Heart right ventricle (tissue), 16 donors: Measurements from ENCODE around the gene CTPS1. TPM values are rescaled to one million over a fixed set of nuclear protein-coding genes. Genes with fewer than 3 reads are reported as not detected.

ENCODE experiments used
- ATAC-seq, 8 donors: fragments of 200-7000 bp; cut with Tn5 transposase; one replicate each; pipeline ENCODE4 v1.9.1; 2020; ENCODE audit warnings: mild to moderate bottlenecking in 8 of 8, moderate library complexity in 8 of 8, moderate number of reproducible peaks in 1 of 8
- DNase-seq, 2 donors: peaks; one replicate each; pipeline ENCODE4 v3.0.0-alpha.2; 2020
- H3K27ac ChIP-seq, 10 donors: fragments of 200-600 bp; sonication (generic) in 2 of 10; one replicate each; pipeline versions ENCODE4 v1.5.0 to v1.8.0; 2020 to 2022; ENCODE audit warnings: mild to moderate bottlenecking in 3 of 10
- H3K27me3 ChIP-seq, 7 donors: fragments of 200-600 bp; one replicate each; pipeline ENCODE4 v1.8.0; 2021 to 2022; ENCODE audit warnings: mild to moderate bottlenecking in 2 of 7
- H3K36me3 ChIP-seq, 9 donors: fragments of 200-600 bp; sonication (generic) in 1 of 9; one replicate each; pipeline versions ENCODE4 v1.5.0 to v1.8.0; 2020 to 2022; ENCODE audit warnings: mild to moderate bottlenecking in 2 of 9
- H3K4me1 ChIP-seq, 9 donors: fragments of 200-600 bp; sonication (generic) in 1 of 9; one replicate each; pipeline versions ENCODE4 v1.5.0 to v1.8.0; 2020 to 2022; ENCODE audit warnings: mild to moderate bottlenecking in 4 of 9
- H3K4me3 ChIP-seq, 10 donors: fragments of 200-600 bp; sonication (generic) in 2 of 10; one replicate each; pipeline versions ENCODE4 v1.5.0 to v1.8.0; 2020 to 2022; ENCODE audit warnings: mild to moderate bottlenecking in 7 of 10, moderate library complexity in 2 of 10
- H3K9me3 ChIP-seq, 11 donors: fragments of 200-600 bp in 10 of 11; sonication (generic) in 2 of 11; one replicate each; pipeline versions ENCODE4 v1.5.0 to v1.8.0; 2013 to 2022; ENCODE audit warnings: mild to moderate bottlenecking in 2 of 11, control low read depth in 1 of 11, moderate library complexity in 1 of 11
- WGBS, 2 donors: extraction: QIAGEN DNeasy Blood & Tissue Kit; methylation state at CpG; one replicate each; pipeline ENCODE4 v1.1.7; 2013; ENCODE audit warnings: inconsistent platforms in 1 of 2; 5-methylcytosine and 5-hydroxymethylcytosine counted together
- intact Hi-C, 10 donors: fragments of 100-400 bp; cut with DNase I; formaldehyde crosslinking; loops; one replicate each; pipeline versions ENCODE4 v1.11.1 to v1.14.2; 2022
- polyA plus RNA-seq, 2 donors: library from polyadenylated mRNA; stranded (reverse); fragments of 200-250 nt; gene quantifications; one replicate each; pipeline ENCODE4 v1.2.3, GENCODE V29; 2013
- total RNA-seq, 10 donors: library from RNA; stranded (reverse); fragmentation: NEBNext Ultra II Directional in 3 of 10; extraction: Animal tissue kit (Norgen Biotek cat#: 25700) in 3 of 10; gene quantifications; one replicate each; pipeline versions ENCODE4 v1.2.1 to v1.2.4, GENCODE V29; 2021 to 2023
- TF ChIP-seq, protein P1 (sequence below), 9 donors: fragments of 200-600 bp; sonication (generic) in 2 of 9; IDR thresholded peaks; one replicate each; pipeline versions ENCODE4 v1.5.0 to v1.8.0; 2021 to 2022; ENCODE audit warnings: antibody characterized with exemption in 9 of 9, mild to moderate bottlenecking in 5 of 9, moderate library complexity in 1 of 9
- donor health status: Arrhythmogenic right ventricular cardiomyopathy.
- donor health status: ischemic (EF 13 %, LVEDD 7.1; RV severe dilation, severe dysfunction).
- donor health status: healthy with polysubstance abuse.
- donor health status: DM: no; HTN: yes; CAD: no.
- donor health status: DM: no; HTN: no; CAD: no.
- donor health status: ischemic (EF 25% LVEDD 6.9; RV normal size, moderate dysfunction).
- donor health status: ischemic (EF 25% LVEDD 5.7; RV mildly dilated, moderate dysfunction).
- donor health status: healthy.
- donor health status: DM: yes; HTN: yes; CAD: no.
- donor health status: Ischemic cardiomyopathy.
- donor health status: ischemic (EF 35%, LVEDD 5.7; RV mildly dilated, moderate dysfunction).
- donor health status: nonischemic (EF 11% LVEDD 7.7; RV severe dilation, severe dysfunction).
- donor health status: DM: yes; HTN: yes; CAD: no.
- donor health status: PGD.
- donor health status: ischemic (EF 29% LVEDD 5.4; RV normal size, mild dysfunction).
- donor health status: nonischemic (EF 23%, LVEDD 6.1; RV moderate dilation, normal function).

CTPS1 gene
- total and polyA plus RNA-seq, 12 donors = 4.6 to 12.1 (median 7.1) TPM

DNA sequence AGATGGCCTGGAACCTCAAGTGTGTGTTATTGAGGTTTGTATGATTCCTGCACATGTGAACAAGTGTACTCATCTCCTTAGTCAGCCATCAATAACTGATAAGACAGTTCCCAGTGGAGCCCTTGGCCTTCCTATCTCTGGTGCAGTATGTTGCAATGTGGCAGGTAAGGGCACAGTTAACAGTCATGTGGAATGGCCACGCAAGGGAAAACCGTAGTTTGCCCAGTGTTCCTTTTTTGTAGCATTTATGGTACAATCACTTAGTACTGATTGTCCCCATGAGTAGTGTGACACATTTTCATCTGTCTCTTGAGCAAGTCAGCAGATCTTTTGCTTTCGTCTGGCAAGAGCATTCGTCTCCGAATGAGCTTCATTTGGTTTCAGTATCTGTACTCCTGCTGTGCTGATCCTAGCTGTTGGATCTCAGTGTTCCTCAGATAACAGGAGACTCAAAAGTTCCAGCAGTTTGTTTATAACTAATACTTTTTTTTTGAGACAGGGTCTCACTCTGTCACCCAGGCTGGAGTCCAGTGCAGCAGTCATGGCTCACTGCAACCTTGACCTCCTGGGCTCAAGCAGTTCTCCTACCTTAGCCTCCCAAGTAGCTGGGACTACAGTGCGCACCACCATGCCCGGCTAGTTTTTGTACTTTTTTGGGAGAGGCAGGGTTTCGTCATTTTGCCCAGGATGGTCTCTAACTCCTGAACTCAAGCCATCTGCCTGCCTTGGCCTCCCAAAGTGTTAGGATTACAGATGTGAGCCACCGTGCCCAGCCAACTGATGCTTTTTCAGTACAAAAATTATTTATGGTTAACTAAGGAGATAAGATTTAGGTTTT is 8.2 kb downstream of the CTPS1 start:
- H3K9me3 ChIP-seq = no peaks in the 10 kb centered on the region
- WGBS, 2 donors = 72 to 92% methylated on average over 9 of the region's 9 CpGs
- H3K4me3 ChIP-seq = no peak overlapping the region
- no peaks in the 10 kb centered on the region for H3K27me3 ChIP-seq
- H3K4me1 ChIP-seq = peaks cover 0 to 22% (median 4%) of the 10 kb centered on the region in 9 donors
- DNase-seq (no peak), ATAC-seq (peak in 3 of 8 donors; percentile 22 to 72 (median 57))
- H3K36me3 ChIP-seq = peaks cover 0 to 96% (median 16%) of the 10 kb centered on the region in 9 donors
- intact Hi-C loops = loop anchor here in 2 of 10 donors (10.0 kb wide), 2 partner anchors 117 to 127 kb away; no protein-coding TSS in a partner anchor
- H3K27ac ChIP-seq = no peak overlapping the region
- TF ChIP-seq, protein P1, sequence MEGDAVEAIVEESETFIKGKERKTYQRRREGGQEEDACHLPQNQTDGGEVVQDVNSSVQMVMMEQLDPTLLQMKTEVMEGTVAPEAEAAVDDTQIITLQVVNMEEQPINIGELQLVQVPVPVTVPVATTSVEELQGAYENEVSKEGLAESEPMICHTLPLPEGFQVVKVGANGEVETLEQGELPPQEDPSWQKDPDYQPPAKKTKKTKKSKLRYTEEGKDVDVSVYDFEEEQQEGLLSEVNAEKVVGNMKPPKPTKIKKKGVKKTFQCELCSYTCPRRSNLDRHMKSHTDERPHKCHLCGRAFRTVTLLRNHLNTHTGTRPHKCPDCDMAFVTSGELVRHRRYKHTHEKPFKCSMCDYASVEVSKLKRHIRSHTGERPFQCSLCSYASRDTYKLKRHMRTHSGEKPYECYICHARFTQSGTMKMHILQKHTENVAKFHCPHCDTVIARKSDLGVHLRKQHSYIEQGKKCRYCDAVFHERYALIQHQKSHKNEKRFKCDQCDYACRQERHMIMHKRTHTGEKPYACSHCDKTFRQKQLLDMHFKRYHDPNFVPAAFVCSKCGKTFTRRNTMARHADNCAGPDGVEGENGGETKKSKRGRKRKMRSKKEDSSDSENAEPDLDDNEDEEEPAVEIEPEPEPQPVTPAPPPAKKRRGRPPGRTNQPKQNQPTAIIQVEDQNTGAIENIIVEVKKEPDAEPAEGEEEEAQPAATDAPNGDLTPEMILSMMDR (IDR thresholded peaks at IDR 0.05) = no peak

- Histone ChIP-seq H3K27ac (no peak overlapping the region), H3K36me3 (peaks cover 0 to 100% (median 22%) of the 10 kb centered on the region in 9 donors), H3K9me3 (no peaks in the 10 kb centered on the region), H3K4me1 (peaks cover 0 to 22% (median 4%) of the 10 kb centered on the region in 9 donors), H3K27me3 (no peaks in the 10 kb centered on the region), H3K4me3 (no peak overlapping the region)
- ATAC-seq (no peak), DNase-seq (no peak)
- intact Hi-C loops = loop anchor here in 2 of 10 donors (10.0 kb wide), 2 partner anchors 117 to 127 kb away; no protein-coding TSS in a partner anchor
- 84 to 93% methylated on average over 3 of the region's 3 CpGs for WGBS, 2 donors
- TF ChIP-seq, protein P1 (IDR thresholded peaks at IDR 0.05) = no peak
Measured at GRCh38 chr1:40988280-40988679, 8.8 kb downstream of the CTPS1 start.

GRCh38 chr1:40989066-40989465 is 9.6 kb downstream of the CTPS1 start:
- no peak for DNase-seq
- TF ChIP-seq, protein P1 (IDR thresholded peaks at IDR 0.05) = no peak
- no peaks in the 10 kb centered on the region for H3K27me3 ChIP-seq
- no peak overlapping the region for H3K4me3 ChIP-seq
- ATAC-seq = no peak
- intact Hi-C loops = loop anchor here in 2 of 10 donors (10.0 kb wide), 2 partner anchors 116 to 126 kb away; no protein-coding TSS in a partner anchor
- H3K9me3 ChIP-seq = no peaks in the 10 kb centered on the region
- WGBS, 2 donors = 94 to 96% methylated on average over 5 of the region's 5 CpGs
- H3K36me3 ChIP-seq = peaks cover 0 to 100% (median 24%) of the 10 kb centered on the region in 9 donors
- peaks cover 0 to 22% (median 4%) of the 10 kb centered on the region in 9 donors for H3K4me1 ChIP-seq
- H3K27ac ChIP-seq = no peak overlapping the region

GRCh38 chr1:40997096-40997495 is 17.6 kb downstream of the CTPS1 start:
- Histone ChIP-seq H3K27ac (no peak overlapping the region), H3K4me3 (no peak overlapping the region), H3K4me1 (peaks cover 0 to 3% (median 0%) of the 10 kb centered on the region in 9 donors), H3K9me3 (no peaks in the 10 kb centered on the region), H3K27me3 (no peaks in the 10 kb centered on the region), H3K36me3 (peaks cover 0 to 100% (median 38%) of the 10 kb centered on the region in 9 donors)
- ATAC-seq (no peak), DNase-seq (no peak)
- intact Hi-C loops = no loop called here
- 92 to 93% methylated on average over 8 of the region's 8 CpGs for WGBS, 2 donors
- TF ChIP-seq, protein P1 (IDR thresholded peaks at IDR 0.05) = no peak
